Neural progenitor cell (in vitro differentiated cells): ENCODE measurements around the gene MTG1. TPM values are rescaled to one million over a fixed set of nuclear protein-coding genes. Genes with fewer than 3 reads are reported as not detected.
"Not testable (repeated sequence)": the region's sequence is repeated elsewhere in the genome, so short reads cannot be mapped to it uniquely, and the experiment has no call there.

Experiments used
- DNase-seq: peaks from one replicate; pipeline ENCODE4 v3.0.0-alpha.2; 2016; ENCODE audit warnings: low spot score
- H2AFZ ChIP-seq: fragments of 200-600 bp; sonication (generic); replicated peaks from 2 replicates; pipeline ENCODE4 v1.6.1; 2016; ENCODE audit warnings: antibody characterized with exemption
- H3F3A ChIP-seq: fragments of 200-600 bp; sonication (generic); 2 replicates; pipeline ENCODE4 v1.6.1; 2016; ENCODE audit warnings: antibody characterized with exemption, low read depth
- H3K27ac ChIP-seq: fragments of 200-600 bp; sonication (generic); 2 replicates; pipeline ENCODE4 v1.5.1; 2016; ENCODE audit warnings: mild to moderate bottlenecking
- H3K27me3 ChIP-seq: fragments of 200-600 bp; sonication (generic); 2 replicates; pipeline ENCODE4 v1.6.1; 2016; ENCODE audit warnings: mild to moderate bottlenecking, moderate library complexity
- H3K36me3 ChIP-seq: fragments of 200-600 bp; sonication (generic); 2 replicates; pipeline ENCODE4 v1.5.1; 2016
- H3K4me1 ChIP-seq: fragments of 200-600 bp; sonication (generic); 2 replicates; pipeline ENCODE4 v1.6.1; 2016; ENCODE audit warnings: mixed run types
- H3K4me2 ChIP-seq: fragments of 200-600 bp; sonication (generic); 2 replicates; pipeline ENCODE4 v1.6.1; 2016
- H3K4me3 ChIP-seq: fragments of 200-600 bp; sonication (generic); 2 replicates; pipeline ENCODE4 v1.5.1; 2016
- H3K79me2 ChIP-seq: fragments of 200-600 bp; sonication (generic); 2 replicates; pipeline ENCODE4 v1.6.1; 2016; ENCODE audit warnings: low read depth
- H3K9ac ChIP-seq: fragments of 200-600 bp; sonication (generic); 2 replicates; pipeline ENCODE4 v1.6.1; 2016
- H3K9me3 ChIP-seq: fragments of 200-600 bp; sonication (generic); 2 replicates; pipeline ENCODE4 v1.5.1; 2016; ENCODE audit warnings: low read depth
- H4K20me1 ChIP-seq: fragments of 200-600 bp; sonication (generic); 2 replicates; pipeline ENCODE4 v1.6.1; 2016; ENCODE audit warnings: low read depth
- H3K27ac Mint-ChIP-seq: 3 replicates; pipeline ENCODE4 v1.8.0; 2021; ENCODE audit warnings: mixed read lengths
- H3K27me3 Mint-ChIP-seq: 2 replicates; pipeline ENCODE4 v1.8.0; 2022; ENCODE audit warnings: low read depth, mild to moderate bottlenecking, inconsistent platforms, moderate library complexity, mixed read lengths; ENCODE audit not compliant: insufficient read depth
- H3K36me3 Mint-ChIP-seq: 3 replicates; pipeline ENCODE4 v1.8.0; 2021; ENCODE audit warnings: mixed read lengths
- H3K4me1 Mint-ChIP-seq: 3 replicates; pipeline ENCODE4 v1.8.0; 2021; ENCODE audit warnings: mixed read lengths
- H3K4me3 Mint-ChIP-seq: 3 replicates; pipeline ENCODE4 v1.8.0; 2021; ENCODE audit warnings: mild to moderate bottlenecking, moderate library complexity, mixed read lengths
- H3K9me3 Mint-ChIP-seq: 3 replicates; pipeline ENCODE4 v1.8.0; 2020; ENCODE audit warnings: mixed read lengths
- CTCF ChIP-seq: fragments of 200-600 bp; sonication (generic); IDR thresholded peaks from 2 replicates; pipeline ENCODE4 v1.5.1; 2017; ENCODE audit warnings: antibody characterized with exemption, mild to moderate bottlenecking
- EZH2 ChIP-seq: fragments of 200-600 bp; sonication (generic); IDR thresholded peaks from 2 replicates; pipeline ENCODE4 v1.6.1; 2017; ENCODE audit warnings: antibody characterized with exemption, mild to moderate bottlenecking, moderate library complexity
- EZH2phosphoT487 ChIP-seq: fragments of 200-600 bp; sonication (generic); IDR thresholded peaks from 2 replicates; pipeline ENCODE4 v1.6.1; 2017; ENCODE audit warnings: antibody characterized with exemption
- microRNA-seq: library from miRNA; unstranded; fragments of <30 nt; microRNA quantifications from one replicate; pipeline ENCODE4, GENCODE V29; 2016
- small RNA-seq: library from RNA; depleted of rRNA; stranded (forward); fragments of <200 nt; gene quantifications from one replicate; pipeline ENCODE3, GENCODE V24; 2015
- total RNA-seq: library from RNA; depleted of rRNA; stranded (reverse); fragments of >200 nt; gene quantifications from 2 replicates; pipeline ENCODE4 v1.2.3, GENCODE V29; 2015; ENCODE audit warnings: low replicate concordance

Gene MTG1
- total RNA-seq, 1 donor from 2014 or later, result 28.0 TPM

GRCh38 chr10:133467286-133467911 lies 73.4 kb downstream of the MTG1 start:
- H3K36me3 ChIP-seq, result no peaks in the 10 kb centered on the region
- no peak overlapping the region for H3K9ac ChIP-seq
- no peak overlapping the region for H3K4me3 ChIP-seq
- H3K4me1 ChIP-seq, result no peaks in the 10 kb centered on the region
- Mint-ChIP-seq H3K27me3 (peaks cover 8% of the 10 kb centered on the region), H3K36me3 (no peaks in the 10 kb centered on the region), H3K4me1 (no peaks in the 10 kb centered on the region), H3K4me3 (no peak overlapping the region), H3K9me3 (peaks cover 15% of the 10 kb centered on the region), H3K27ac (no peak overlapping the region)
- H4K20me1 ChIP-seq, result no peaks in the 10 kb centered on the region
- H3K27me3 ChIP-seq, result no peaks in the 10 kb centered on the region
- no peak overlapping the region for H2AFZ ChIP-seq
- peaks cover 3% of the 10 kb centered on the region for H3K9me3 ChIP-seq
- H3K79me2 ChIP-seq, result no peaks in the 10 kb centered on the region
- no peaks in the 10 kb centered on the region for H3F3A ChIP-seq
- TF ChIP-seq EZH2phosphoT487, result no peak
- no peak for TF ChIP-seq CTCF
- no peak for TF ChIP-seq EZH2
- no peak overlapping the region for H3K27ac ChIP-seq
- no peak overlapping the region for H3K4me2 ChIP-seq
- no peak for DNase-seq

GRCh38 chr10:133469205-133469604 lies 75.2 kb downstream of the MTG1 start:
- not testable (repeated sequence) for H3K27me3 Mint-ChIP-seq, H3K27me3 ChIP-seq, H3F3A ChIP-seq, H3K79me2 ChIP-seq, H2AFZ ChIP-seq, H3K9me3 ChIP-seq, H3K36me3 Mint-ChIP-seq, H3K9ac ChIP-seq, H3K4me1 Mint-ChIP-seq, H3K4me3 Mint-ChIP-seq, H3K27ac Mint-ChIP-seq, DNase-seq, H4K20me1 ChIP-seq, H3K4me2 ChIP-seq, H3K4me1 ChIP-seq, H3K36me3 ChIP-seq, H3K4me3 ChIP-seq, H3K27ac ChIP-seq
- peaks cover 16% of the 10 kb centered on the region for H3K9me3 Mint-ChIP-seq

GRCh38 chr10:133471300-133472109 lies 77.5 kb downstream of the MTG1 start:
- Histone ChIP-seq H3K36me3 (no peaks in the 10 kb centered on the region), H3K4me3 (no peak overlapping the region), H3K4me2 (no peak overlapping the region), H2AFZ (no peak overlapping the region), H3K9ac (no peak overlapping the region), H3K27me3 (no peaks in the 10 kb centered on the region), H4K20me1 (no peaks in the 10 kb centered on the region), H3K4me1 (no peaks in the 10 kb centered on the region), H3F3A (no peaks in the 10 kb centered on the region), H3K79me2 (no peaks in the 10 kb centered on the region), H3K27ac (no peak overlapping the region), H3K9me3 (peaks cover 3% of the 10 kb centered on the region)
- no peak overlapping the region for H3K27ac Mint-ChIP-seq
- no peaks in the 10 kb centered on the region for H3K36me3 Mint-ChIP-seq
- peaks cover 8% of the 10 kb centered on the region for H3K27me3 Mint-ChIP-seq
- H3K4me3 Mint-ChIP-seq, result no peak overlapping the region
- peaks cover 20% of the 10 kb centered on the region for H3K9me3 Mint-ChIP-seq
- TF ChIP-seq CTCF, result no peak
- TF ChIP-seq EZH2, result no peak
- TF ChIP-seq EZH2phosphoT487, result no peak
- no peak for DNase-seq
- H3K4me1 Mint-ChIP-seq, result no peaks in the 10 kb centered on the region

Small RNA genes lying within 50 kb of the gene (microRNA-seq; reads per million reads assigned to microRNA genes)
- gene MIR3944, result 1.6 reads per million

Small RNA genes lying within 50 kb of the gene (small RNA-seq; reads per million reads assigned to genes)
- gene AL360181.4 (not detected), gene BANF1P2 (not detected), gene MIR3944 (not detected)

Other genes with a start within 250 kb of the MTG1 start
- gene KNDC1, start 233.9 kb upstream of the MTG1 start, total RNA-seq, result 1.8 and 5.6 TPM in 2 replicates
- not detected in 2 replicates for gene UTF1, start 163.9 kb upstream of the MTG1 start, total RNA-seq
- 1.0 TPM in 1 of 2 replicates, not detected in the other for gene VENTX, start 156.3 kb upstream of the MTG1 start, total RNA-seq
- gene ADAM8, start 117.3 kb upstream of the MTG1 start, total RNA-seq, result 3.2 and 3.3 TPM in 2 replicates
- 54.8 and 55.4 TPM in 2 replicates for gene TUBGCP2, start 85.3 kb upstream of the MTG1 start, total RNA-seq
- 34.4 and 44.4 TPM in 2 replicates for gene ZNF511, start 85.2 kb upstream of the MTG1 start, total RNA-seq
- gene CALY, start 57.3 kb upstream of the MTG1 start, total RNA-seq, result 1.6 TPM in 1 of 2 replicates, not detected in the other
- gene PRAP1, start 46.8 kb upstream of the MTG1 start, total RNA-seq, result 0.62 TPM in 1 of 2 replicates, not detected in the other
- gene FUOM, start 36.1 kb upstream of the MTG1 start, total RNA-seq, result 9.3 and 20.5 TPM in 2 replicates
- 77.4 and 91.9 TPM in 2 replicates for gene ECHS1, start 20.8 kb upstream of the MTG1 start, total RNA-seq
- gene PAOX, start 14.9 kb upstream of the MTG1 start, total RNA-seq, result 4.6 and 8.2 TPM in 2 replicates
- gene SPRN, start 30.5 kb downstream of the MTG1 start, total RNA-seq, result 0.06 and 0.12 TPM in 2 replicates
- 0.49 and 1.1 TPM in 2 replicates for gene SCART1, start 59.8 kb downstream of the MTG1 start, total RNA-seq
- gene CYP2E1, start 133.2 kb downstream of the MTG1 start, total RNA-seq, result 0.36 and 0.50 TPM in 2 replicates
- gene SYCE1, start 171.4 kb downstream of the MTG1 start, total RNA-seq, result not detected in 2 replicates
- gene FRG2B, start 232.6 kb downstream of the MTG1 start, total RNA-seq, result not detected in 2 replicates